ENCODE results near the gene ATXN1.

The ATXN1 gene

DNA sequence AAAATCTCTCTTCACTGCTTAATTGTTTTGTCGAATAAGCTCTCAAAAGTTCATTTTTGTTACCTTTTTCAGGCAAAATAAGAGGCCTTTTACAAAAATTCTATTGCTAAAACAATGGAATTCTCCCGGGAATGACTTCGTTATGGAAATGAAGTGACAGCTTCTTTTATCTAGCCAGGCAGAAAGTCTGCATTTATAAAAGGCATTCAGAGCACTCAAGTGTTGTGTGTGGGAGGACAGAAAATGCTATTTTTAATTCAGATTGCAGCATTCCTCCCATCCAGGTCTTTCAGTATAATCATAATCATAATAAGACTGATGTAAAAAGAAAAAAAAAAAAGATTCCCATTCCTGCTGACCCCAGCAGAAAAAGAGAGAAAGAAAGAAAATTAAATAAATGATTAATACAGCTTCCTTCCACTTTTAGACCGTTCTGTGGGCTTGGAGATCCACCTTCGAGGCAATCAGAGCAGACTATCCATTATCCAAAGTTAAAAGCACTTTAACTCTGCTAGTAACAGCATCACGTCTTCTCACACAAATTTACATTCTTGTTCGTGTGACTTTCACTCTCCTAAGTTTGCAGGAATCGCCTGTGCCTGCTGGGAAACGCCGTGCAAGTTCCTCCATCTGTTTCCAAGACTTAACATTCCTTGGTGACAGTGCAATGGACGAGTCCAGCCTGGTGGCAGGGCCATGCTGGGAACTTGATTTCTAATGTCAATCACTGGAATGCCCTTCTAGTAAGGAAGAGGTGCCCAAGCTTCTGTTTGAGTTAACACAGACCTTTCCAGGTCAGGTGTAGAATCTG lies 264.1 kb downstream of the ATXN1 start:
- no peak for DNase-seq (ENCODE audit: low spot score)

DNA sequence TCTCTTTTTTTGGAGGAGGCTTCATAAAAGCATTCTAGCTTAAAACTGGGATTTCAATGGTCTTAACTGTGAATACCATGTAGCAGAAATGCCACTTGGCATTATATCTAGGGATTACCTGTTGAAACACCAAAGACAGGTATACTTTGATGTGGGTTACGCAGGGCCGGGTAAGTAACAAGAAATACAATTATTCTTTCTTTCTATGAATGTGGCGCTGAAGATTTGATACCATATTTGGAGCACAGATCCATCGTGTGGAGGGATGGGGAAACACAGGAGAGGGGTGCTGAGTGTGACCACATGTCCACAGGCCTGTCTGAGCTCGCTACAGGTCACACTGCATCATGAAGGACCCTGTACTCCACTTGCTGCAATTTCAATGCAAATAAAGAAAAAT lies 265.1 kb downstream of the ATXN1 start:
- DNase-seq (ENCODE audit: low spot score) = no peak

DNA sequence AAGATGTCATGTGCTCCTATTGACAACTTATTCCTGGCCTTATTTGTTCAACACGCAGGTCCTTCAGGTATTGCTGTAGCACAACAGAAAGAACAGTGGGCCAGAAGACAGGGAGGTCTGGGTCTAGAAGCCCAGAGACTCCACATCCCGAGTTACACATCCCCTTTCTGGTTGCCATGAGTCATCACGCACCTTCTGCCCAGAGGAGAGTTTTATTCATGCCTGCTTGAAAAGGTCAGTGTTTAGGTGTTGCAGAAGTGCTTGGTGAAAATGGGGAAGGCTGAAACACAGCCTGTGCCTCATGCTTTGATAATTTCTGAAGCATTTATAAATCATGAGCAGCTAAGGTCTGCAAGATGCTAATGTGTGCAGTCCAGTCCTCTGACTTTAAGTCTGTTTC lies 266.5 kb downstream of the ATXN1 start:
- DNase-seq (ENCODE audit: low spot score) = peak; percentile 52

DNA sequence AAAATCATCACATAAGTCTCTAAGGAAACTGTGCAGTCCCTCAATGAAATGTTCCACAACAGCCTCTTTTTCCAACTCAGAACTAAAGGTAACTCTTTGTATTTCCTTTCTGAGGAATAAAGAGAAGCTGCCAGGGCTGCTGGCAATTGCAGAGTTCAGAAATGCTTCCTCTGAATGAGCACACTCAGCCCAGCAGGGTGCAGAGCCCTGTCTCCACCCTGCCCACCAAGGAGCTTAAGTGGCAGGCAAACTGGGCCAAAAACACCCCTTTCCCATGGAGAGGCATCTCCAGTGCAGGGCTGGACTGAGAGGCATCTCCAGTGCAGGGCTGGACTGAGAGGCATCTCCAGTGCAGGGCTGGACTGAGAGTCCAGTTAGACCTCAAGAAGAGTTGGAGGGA lies 267.5 kb downstream of the ATXN1 start:
- DNase-seq (ENCODE audit: low spot score) = no peak

DNA sequence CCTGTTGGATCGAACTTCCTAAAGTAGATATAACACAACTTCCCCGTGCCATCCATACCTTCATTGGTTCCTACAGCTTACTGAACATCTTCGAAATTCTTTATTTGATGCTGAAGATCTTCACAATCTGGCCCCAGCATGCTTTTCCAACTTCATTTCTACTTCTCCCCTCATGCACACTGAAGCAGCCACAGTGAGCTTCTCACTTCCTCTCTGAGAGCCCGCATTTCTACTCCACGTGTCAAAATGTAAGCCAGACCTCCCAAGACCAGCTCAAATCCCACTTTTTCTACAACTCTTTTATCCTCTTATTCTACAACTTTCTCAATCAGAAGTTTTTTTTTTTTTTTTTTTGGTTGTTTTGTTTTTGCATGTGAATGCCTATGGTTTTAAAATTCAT lies 268.1 kb downstream of the ATXN1 start:
- DNase-seq (ENCODE audit: low spot score) = no peak

DNA sequence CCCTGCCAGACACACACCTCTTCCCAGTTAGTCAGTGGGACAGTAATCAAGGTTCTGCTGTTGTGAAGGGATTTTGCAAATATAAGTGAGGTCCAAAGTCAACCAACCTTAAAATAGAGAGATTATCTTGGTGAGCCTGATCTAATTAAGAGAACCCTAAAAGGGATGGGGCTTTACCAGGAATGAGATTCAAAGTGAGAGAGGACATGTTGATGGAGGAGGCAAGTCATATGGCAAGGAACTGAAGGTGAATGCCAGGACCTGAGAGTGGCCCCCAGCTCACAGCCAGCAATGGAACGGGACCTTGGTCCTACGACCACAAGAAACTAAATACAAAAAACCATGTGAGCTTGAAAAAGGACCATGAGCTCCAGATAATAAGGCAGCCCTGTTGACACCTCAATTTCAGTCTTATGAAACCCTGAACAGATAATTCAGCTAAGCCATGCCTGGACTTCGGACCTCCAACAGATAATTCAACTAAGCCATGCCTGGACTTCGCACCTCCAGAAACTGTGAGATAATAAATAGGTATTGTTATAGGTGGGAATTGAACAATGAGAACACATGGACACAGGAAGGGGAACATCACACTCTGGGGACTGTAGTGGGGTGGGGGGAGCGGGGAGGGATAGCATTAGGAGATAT lies 269.5 kb downstream of the ATXN1 start:
- no peak for DNase-seq (ENCODE audit: low spot score)

DNA sequence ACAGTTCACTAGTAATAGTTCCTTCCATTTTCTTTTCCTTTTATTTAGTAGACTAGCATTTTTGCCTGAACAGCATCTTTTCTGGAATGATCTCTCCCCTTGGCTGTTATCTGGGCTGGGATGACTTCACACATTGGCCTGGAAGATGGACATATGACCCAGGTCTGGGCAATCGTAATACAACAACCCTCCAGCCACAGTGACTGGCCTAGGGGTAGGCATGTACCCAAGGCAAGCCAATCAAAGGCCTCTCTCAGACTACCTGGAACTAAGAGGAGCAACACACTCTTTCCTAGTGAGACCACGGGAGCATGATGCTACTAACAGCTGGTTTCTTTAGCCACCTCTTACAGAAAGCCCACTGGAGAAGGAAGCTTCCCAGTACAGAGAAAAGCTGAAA lies 270.6 kb downstream of the ATXN1 start:
- no peak for DNase-seq (ENCODE audit: low spot score)

DNA sequence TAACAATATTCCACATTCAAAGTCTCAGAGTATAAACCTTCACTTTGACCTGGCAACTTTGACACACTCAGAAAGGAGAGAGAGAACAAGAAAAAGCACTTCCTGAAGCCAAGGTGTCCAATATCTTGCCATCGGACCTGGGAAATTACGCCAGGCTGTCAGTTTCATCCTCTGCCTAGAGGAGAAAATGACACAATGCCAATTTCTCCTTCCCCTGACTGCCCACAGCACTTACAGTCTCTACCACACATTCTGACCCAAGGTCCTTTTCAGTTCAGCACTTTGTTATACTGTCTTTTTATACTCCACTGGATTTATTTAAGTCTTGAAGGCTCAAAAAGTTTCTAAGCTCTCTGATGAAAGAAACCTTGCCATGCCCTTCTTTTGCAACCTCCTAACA lies 272.4 kb downstream of the ATXN1 start:
- no peak for DNase-seq (ENCODE audit: low spot score)

DNA sequence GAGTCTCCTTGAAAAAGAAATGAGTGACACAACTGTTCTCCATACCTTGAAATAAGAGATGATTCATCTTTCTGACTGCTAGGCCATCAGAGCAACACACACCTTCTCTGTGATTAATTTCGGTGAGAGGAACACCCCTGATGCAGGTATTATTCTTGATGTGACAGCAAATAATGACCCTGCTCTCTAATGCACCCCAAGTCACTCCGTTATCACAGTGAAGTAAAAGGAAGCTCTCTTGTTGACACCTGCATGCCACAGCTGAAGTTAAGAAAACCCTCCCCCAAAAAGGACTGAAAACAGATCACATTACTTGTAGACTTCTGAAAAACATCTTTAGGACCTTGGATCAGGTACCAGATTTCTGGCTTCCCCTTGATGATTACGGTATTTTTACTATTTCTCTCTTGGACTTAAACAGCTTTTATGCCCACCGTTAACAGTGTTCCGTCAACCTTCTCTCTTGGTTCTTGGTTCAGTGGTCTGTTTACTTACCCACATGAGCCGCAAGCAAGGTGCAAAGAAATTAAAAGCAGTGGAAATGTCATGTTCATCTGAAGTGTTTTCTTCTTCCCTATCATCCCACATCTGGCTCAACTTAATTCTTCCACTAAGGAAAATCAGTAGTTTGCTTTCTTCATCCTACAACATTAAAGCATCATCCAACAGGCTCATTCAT lies 273.1 kb downstream of the ATXN1 start:
- DNase-seq (ENCODE audit: low spot score) = no peak

DNA sequence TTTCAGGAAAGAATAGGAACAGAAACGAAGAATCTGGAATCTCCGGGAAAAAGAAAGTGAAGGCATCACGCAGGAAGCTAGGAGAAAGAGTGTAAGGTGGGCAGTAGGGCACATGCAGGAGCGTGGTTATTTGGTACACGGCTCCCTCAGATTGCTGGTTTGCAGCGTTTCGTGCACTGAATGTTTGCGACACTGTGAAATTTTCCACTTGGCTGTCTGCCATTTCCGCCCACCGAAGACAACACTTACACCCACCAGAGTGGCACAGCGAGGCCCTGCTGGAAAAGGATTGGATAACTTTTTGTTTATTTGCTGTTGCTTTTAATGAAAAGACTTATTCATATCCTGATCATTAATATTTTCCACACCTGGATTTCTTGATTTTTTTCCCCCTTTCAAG lies 274.6 kb downstream of the ATXN1 start:
- DNase-seq (ENCODE audit: low spot score) = no peak

DNA sequence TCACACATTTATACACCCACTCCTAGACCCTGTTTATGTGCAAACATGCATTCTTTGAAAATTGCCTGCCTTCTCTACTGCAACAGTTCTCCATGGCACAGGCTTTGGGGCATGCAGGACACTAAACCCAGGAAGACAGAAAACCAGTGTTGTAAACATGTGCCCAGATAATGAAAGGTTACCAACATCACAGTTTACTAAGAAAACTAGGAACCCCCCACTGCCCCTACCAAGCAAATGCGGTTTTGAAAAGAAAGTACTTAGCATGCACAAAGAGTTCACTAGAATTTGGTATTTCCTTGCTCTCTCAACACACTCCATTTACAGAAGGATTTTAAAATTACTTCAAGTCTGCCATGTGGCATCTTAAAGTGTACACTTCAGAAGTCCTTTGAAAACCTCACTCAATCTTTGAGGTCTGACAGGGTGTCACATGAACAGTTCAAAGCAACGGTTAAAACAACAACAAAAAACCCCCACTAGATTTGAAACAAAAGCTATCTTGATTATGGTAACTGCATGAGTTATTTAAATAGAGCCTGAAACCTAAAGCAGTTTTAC lies 277.9 kb downstream of the ATXN1 start:
- DNase-seq (ENCODE audit: low spot score) = no peak

DNA sequence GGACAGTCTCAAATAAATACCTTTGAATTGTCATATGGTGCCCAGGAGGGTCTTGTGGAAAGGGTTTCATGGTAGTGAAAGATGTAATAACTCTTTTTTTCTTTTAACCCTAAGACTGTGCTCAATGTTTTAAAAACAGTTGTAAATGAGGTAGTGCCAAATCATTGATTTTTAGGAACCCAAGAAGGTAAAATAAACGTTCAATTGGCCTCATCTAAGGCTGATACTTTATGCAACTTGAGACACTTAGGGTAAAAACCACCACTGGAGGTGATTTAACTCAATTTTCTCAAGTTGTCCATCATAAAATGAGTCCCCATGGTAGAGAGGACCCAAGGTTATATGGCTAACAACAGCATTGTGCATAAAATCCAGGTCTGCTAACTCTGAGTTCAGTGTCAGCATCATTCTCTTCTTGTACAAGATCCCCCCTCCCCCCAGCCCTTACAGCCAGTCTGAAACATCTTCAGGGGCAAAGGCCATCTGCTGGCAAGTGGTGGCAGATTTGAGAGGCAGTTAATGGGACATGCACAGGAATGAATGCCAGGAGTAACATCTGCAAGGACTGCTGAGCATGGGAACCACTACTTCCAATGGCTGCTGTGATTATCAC lies 278.5 kb downstream of the ATXN1 start:
- DNase-seq (ENCODE audit: low spot score) = no peak

DNA sequence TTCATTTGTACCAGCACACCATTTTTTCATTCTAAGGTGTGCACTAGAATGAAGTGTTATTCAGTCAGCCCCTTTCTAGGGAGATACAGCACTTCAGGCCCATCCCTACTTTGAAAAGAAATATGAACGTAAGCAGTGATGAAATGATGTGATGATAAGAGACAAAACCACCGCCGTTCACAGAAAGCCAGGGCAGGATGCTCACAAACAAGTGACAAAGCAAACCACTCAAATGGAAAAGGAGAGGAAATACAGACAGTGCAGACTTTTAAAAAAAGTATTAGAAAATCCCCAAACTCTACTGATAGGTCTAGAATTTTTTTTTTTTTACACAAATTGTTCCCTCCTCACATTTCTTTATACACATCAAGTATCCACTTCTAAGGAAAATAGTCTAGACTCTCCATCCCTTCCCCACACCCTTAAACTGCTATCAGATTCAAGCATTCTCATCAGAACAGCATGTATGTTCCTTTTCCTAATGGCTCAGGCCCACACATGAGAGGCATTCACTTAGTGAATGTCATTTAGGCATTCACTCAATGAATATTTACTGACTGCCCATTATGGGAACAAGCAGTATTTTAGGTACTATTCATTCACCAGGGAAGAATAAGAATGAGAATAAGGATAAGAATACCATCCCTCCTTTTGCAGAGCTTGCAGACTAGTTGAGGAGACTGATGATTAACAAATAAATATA lies 279.4 kb downstream of the ATXN1 start:
- no peak for DNase-seq (ENCODE audit: low spot score)

DNA sequence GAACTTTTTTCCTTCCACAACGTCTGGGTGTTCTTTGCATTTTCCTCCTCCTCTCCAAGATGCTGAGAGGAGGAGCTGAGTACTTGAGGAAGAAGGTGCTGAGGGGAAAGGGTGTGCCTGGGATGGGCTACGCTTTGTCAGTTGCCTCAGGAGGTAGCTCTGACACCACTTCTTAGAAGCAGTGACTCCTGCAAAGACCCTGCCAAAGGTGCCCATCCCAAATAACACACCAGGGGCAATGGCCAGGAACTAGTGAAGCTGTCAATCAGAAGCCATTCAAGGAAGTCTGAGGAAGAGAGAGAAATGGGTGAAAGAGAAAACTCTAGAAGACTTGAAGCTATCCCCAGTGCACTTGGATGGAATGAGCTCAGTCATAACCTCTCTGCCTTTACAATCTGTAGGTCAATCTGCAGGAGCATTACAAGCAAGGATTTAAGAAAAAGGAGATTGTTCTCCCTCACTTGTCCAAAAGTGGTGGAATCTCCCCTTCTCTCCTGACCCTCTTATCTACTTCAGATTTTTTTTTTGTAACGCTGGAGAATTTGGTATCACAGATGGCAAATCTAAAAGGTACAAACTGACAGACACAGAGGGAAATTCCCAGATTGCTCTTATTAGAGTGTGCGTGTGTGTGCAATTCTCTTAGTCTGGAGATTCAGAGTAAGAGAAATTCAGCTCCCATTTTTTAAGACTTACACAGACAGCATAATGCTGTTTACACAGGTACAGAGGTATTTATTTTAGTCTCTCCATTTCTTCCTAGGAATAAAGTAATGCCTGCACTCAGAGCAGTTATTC lies 280.3 kb downstream of the ATXN1 start:
- no peak for DNase-seq (ENCODE audit: low spot score)

DNA sequence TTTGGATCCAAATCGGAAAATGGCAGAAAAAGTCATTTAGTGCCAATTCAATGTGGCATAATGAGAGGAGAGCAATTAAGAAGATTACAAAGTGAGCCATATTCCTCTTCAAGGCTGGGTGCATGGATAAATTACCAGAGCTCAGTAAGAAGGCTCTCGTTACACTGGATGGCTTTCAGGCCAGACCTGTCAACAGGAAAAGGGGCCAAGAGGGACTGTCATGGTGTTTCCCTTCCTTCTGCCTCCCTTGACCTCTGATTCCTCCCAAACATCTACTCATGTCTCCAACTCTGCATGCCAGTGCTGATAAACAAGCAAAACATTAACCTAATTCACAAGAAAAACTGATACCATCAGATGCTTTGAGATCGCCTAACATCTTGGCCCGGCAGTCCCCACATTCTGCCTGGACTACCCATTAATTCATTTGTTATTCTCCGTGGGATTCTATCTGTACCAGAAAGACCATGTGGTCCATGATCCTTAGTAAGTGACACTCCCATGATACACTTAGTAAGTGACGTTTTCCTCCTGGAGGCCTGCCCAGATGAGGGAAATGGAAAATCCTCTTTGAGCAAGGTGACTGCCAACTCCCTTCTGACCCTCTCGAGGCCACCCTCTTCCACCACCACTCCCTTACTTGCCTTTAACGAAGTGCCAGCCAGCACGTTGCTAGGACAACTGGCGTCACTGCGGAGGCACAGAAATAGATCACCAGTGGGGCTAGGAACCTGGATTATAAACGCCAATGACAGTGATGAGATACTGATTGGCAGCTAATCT lies 283.7 kb downstream of the ATXN1 start:
- DNase-seq (ENCODE audit: low spot score) = no peak

DNA sequence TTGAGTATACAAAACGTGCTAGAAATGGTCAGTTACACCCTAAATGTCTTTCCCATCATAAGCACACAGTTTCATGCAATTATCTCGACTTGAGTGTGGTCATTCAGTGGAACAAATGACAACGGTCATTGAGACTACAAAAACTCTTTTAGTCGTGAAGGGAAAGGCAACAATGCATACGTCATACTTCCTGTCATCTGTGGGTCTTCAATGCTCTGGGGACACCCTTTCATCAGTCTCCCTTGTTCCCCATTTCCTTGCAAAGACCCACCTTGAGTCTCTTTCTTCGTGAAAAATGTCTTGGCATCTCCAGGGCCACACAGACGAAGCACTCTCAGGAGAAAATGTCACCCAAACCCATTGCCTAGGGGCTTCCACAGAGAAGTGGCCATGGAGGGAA lies 284.4 kb downstream of the ATXN1 start:
- no peak for DNase-seq (ENCODE audit: low spot score)

DNA sequence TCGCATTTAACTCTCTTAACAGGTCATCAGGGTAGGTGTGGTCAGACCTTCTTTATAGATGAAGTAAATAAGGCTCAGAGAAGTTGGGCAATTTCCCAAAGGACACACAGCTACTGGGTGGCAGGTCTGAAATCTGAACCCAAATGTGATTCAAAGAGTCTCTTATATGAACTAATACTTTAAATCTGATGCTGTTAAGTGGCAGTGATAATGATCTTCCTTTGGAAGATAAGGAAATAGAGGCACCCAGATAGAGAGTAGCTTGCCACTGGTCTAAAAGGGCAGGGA lies 285.8 kb downstream of the ATXN1 start:
- no peak for DNase-seq (ENCODE audit: low spot score)

DNA sequence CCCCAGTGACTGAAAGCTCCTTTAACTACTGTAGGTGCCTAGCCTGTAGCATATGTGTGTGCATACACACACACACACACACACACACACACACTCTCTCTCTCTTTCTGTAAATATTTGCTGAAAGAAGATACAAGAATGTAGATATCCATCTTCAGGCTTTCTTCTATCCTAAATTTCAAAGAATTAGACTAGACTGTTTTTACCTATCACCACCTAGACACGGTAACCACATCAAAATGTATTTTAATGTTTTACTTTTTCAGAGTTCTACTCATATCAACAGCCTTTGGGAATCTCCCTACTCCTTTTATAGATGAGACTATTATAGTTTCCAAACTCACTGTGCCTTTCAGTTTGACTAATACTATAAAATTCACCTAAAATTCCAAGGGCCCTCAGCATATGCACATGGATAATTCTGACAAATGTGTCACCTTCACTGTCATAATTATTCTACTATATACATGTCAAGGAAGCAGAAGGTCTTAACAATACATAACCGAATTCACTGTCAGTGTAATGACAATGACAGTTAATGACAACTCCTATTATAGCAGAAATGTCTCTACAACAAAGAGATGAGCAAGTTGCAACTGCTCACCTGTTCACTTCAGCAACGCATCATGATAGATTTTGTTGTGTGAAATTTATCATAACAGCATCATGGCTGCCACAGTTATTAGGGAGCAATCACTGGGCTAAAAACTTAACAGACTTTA lies 286.3 kb downstream of the ATXN1 start:
- no peak for DNase-seq (ENCODE audit: low spot score)

DNA sequence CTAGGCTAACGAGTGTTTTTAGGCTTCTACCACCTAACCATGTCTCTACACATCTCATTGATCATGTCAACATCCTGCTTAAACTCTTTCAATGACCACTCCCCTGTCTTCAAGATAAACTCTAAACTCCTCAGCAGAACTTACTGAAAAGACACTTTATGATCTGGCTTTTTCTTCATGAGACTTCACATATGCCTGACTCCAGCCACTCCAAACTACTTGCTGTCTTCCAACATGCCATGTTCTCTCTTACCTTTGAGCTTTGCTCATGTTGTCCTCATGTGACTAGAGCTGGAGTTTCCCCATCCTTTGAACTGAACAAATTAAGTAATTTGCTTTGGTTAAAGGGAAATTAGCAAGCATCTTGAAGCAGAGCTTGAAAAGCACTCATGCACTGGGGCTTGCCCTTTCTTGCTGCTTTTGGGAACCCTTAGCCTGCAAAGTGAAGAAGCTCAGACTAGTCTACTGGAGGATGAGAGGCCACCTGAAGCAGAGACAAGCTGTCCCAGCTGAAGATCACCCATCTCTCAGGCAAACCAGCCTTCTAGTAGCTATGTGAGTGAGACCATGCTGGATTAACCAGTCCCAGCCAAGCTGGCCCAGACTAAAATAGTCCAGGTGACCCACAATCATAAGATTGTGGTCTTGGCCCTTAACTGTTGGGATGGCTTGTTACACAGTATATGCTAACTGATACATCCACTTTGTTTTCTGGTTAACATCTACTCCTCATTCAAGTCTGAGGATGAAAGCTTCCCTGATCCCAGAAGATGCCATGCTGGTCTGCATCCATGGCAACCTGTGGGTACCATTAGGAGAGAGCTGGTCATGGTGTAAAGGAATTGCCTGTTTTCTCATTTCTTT lies 287.1 kb downstream of the ATXN1 start:
- no peak for DNase-seq (ENCODE audit: low spot score)
